Nephron progenitor cell (in vitro differentiated cells): Measurements from ENCODE around the gene IGF1R.
A peak's percentile ranks its signal among the peaks of the same experiment; 100 is the strongest.

Source experiments
- DNase-seq: peaks from one replicate; pipeline ENCODE4 v3.0.0; 2021
- H3K27ac Mint-ChIP-seq: 2 replicates; pipeline ENCODE4 v1.8.0; 2021; ENCODE audit warnings: mild to moderate bottlenecking, moderate library complexity, mixed read lengths
- H3K27me3 Mint-ChIP-seq: 2 replicates; pipeline ENCODE4 v1.8.0; 2021; ENCODE audit warnings: mild to moderate bottlenecking, low read depth, mixed read lengths; ENCODE audit not compliant: poor library complexity
- H3K36me3 Mint-ChIP-seq: 2 replicates; pipeline ENCODE4 v1.8.0; 2021; ENCODE audit warnings: low read depth, mixed read lengths
- H3K4me1 Mint-ChIP-seq: 2 replicates; pipeline ENCODE4 v1.8.0; 2021; ENCODE audit warnings: mixed read lengths
- H3K4me3 Mint-ChIP-seq: 2 replicates; pipeline ENCODE4 v1.8.0; 2021; ENCODE audit warnings: mild to moderate bottlenecking, moderate library complexity, mixed read lengths
- H3K9me3 Mint-ChIP-seq: 2 replicates; pipeline ENCODE4 v1.8.0; 2021; ENCODE audit warnings: mild to moderate bottlenecking, moderate library complexity, mixed read lengths
- CTCF ChIP-seq: fragments of 200-600 bp; sonication (generic); IDR thresholded peaks from 2 replicates; pipeline ENCODE4 v1.5.0; 2021; ENCODE audit warnings: antibody characterized with exemption

The IGF1R gene

GRCh38 chr15:98699591-98700424 is 51.5 kb downstream of the IGF1R start:
- Mint-ChIP-seq H3K36me3 (peaks cover 10% of the 10 kb centered on the region), H3K4me1 (peaks cover 63% of the 10 kb centered on the region), H3K27me3 (peaks cover 3% of the 10 kb centered on the region), H3K9me3 (no peaks in the 10 kb centered on the region), H3K4me3 (no peak overlapping the region), H3K27ac (peak overlapping the region; percentile 1)
- no peak for TF ChIP-seq CTCF
- no peak for DNase-seq

- H3K36me3 Mint-ChIP-seq: peaks cover 10% of the 10 kb centered on the region
- TF ChIP-seq CTCF: no peak
- H3K9me3 Mint-ChIP-seq: no peaks in the 10 kb centered on the region
- H3K27me3 Mint-ChIP-seq: peaks cover 3% of the 10 kb centered on the region
- H3K27ac Mint-ChIP-seq: peak overlapping the region; percentile 55
- H3K4me1 Mint-ChIP-seq: peaks cover 56% of the 10 kb centered on the region
- no peak for DNase-seq
- H3K4me3 Mint-ChIP-seq: peak overlapping the region; percentile 16
Observed at GRCh38 chr15:98700519-98700918, 52.2 kb downstream of the IGF1R start.

- Mint-ChIP-seq H3K9me3 (no peaks in the 10 kb centered on the region), H3K36me3 (peaks cover 12% of the 10 kb centered on the region), H3K27me3 (no peaks in the 10 kb centered on the region), H3K4me1 (peaks cover 48% of the 10 kb centered on the region), H3K27ac (peak overlapping the region; percentile 74), H3K4me3 (peak overlapping the region; percentile 24)
- TF ChIP-seq CTCF: no peak
- no peak for DNase-seq
Observed at GRCh38 chr15:98703126-98703685, 54.9 kb downstream of the IGF1R start.

- Mint-ChIP-seq H3K27ac (no peak overlapping the region), H3K27me3 (no peaks in the 10 kb centered on the region), H3K4me3 (no peak overlapping the region), H3K9me3 (peaks cover 8% of the 10 kb centered on the region), H3K36me3 (peaks cover 27% of the 10 kb centered on the region), H3K4me1 (peaks cover 35% of the 10 kb centered on the region)
- no peak for TF ChIP-seq CTCF
- no peak for DNase-seq
Observed at GRCh38 chr15:98705070-98705469, 56.7 kb downstream of the IGF1R start.

- Mint-ChIP-seq H3K9me3 (peaks cover 14% of the 10 kb centered on the region), H3K4me1 (peaks cover 25% of the 10 kb centered on the region), H3K4me3 (no peak overlapping the region), H3K36me3 (peaks cover 41% of the 10 kb centered on the region), H3K27ac (no peak overlapping the region), H3K27me3 (peaks cover under 1% of the 10 kb centered on the region)
- DNase-seq: no peak
- TF ChIP-seq CTCF: no peak
Observed at GRCh38 chr15:98706387-98706786, 58.0 kb downstream of the IGF1R start.
